Measurements from ENCODE around the gene INPP5J.

The INPP5J gene

DNA sequence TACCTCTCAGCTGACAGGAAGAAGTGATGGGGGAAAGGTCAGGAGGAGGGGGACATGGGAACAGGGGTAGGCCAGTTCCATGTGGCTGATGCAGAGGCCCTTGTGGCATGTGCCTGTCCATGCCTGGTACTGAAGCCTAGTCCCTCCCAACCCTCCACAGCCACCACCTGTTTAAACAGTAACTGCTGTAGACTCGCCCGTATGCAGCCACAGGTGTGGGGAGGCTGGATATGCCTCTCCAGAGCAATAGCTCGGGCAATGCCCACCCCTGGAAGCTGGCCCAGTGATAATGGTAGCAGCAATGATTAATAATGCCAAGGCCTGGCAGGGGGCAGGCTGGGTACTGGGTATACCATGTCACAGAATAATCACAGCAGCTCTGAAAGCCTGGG lies 39.4 kb upstream of the INPP5J start:
- ChIA-PET POLR2A (interaction anchor here (0.7 to 1.4 kb wide), 3 partner anchors 24 to 115 kb away, joined by 3 to 7 read pairs (median 4); partner anchors contain the start of genes MORC2 and SELENOM), CTCF (interaction anchor here (0.6 to 3.1 kb wide), 19 partner anchors 12 to 355 kb away, joined by 3 to 14 read pairs (median 4); partner anchors contain the start of genes MORC2, RNF185 and TUG1)
- no peak overlapping the region for H3K27ac ChIP-seq (ENCODE audit: extremely low read depth, low read depth, low read length)
- TF ChIP-seq, protein P1, sequence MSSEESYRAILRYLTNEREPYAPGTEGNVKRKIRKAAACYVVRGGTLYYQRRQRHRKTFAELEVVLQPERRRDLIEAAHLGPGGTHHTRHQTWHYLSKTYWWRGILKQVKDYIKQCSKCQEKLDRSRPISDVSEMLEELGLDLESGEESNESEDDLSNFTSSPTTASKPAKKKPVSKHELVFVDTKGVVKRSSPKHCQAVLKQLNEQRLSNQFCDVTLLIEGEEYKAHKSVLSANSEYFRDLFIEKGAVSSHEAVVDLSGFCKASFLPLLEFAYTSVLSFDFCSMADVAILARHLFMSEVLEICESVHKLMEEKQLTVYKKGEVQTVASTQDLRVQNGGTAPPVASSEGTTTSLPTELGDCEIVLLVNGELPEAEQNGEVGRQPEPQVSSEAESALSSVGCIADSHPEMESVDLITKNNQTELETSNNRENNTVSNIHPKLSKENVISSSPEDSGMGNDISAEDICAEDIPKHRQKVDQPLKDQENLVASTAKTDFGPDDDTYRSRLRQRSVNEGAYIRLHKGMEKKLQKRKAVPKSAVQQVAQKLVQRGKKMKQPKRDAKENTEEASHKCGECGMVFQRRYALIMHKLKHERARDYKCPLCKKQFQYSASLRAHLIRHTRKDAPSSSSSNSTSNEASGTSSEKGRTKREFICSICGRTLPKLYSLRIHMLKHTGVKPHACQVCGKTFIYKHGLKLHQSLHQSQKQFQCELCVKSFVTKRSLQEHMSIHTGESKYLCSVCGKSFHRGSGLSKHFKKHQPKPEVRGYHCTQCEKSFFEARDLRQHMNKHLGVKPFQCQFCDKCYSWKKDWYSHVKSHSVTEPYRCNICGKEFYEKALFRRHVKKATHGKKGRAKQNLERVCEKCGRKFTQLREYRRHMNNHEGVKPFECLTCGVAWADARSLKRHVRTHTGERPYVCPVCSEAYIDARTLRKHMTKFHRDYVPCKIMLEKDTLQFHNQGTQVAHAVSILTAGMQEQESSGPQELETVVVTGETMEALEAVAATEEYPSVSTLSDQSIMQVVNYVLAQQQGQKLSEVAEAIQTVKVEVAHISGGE (tag by site-specific recombination; conservative IDR thresholded peaks at IDR 0.05; ENCODE audit: low read depth) = no peak
- TF ChIP-seq HOXC10 (CRISPR knock-in tag; IDR thresholded peaks at IDR 0.05) = no peak
- no peak for TF ChIP-seq BCL11A (tag by site-specific recombination; IDR thresholded peaks at IDR 0.05; ENCODE audit: low read depth)
- peak; percentile 78 for TF ChIP-seq SCRT2 (tag by site-specific recombination; IDR thresholded peaks at IDR 0.05)
- no peak overlapping the region for H3K4me3 ChIP-seq (ENCODE audit: low read depth, low read length)
- H3K36me3 ChIP-seq (ENCODE audit: control insufficient read depth in 2 of 2, insufficient read depth in 1 of 2, low read length in 2 of 2) = peaks cover 0 to 27% of the 10 kb centered on the region in 2 experiments; a peak in 1 of 3 replicates
- H3K4me1 ChIP-seq (ENCODE audit: control insufficient read depth, insufficient read depth, low read length) = peaks cover 3% of the 10 kb centered on the region; the same call in 1 of the 2 replicates
- H3K9me3 ChIP-seq (ENCODE audit: control insufficient read depth, insufficient read depth, low read depth, low read length) = no peaks in the 10 kb centered on the region

DNA sequence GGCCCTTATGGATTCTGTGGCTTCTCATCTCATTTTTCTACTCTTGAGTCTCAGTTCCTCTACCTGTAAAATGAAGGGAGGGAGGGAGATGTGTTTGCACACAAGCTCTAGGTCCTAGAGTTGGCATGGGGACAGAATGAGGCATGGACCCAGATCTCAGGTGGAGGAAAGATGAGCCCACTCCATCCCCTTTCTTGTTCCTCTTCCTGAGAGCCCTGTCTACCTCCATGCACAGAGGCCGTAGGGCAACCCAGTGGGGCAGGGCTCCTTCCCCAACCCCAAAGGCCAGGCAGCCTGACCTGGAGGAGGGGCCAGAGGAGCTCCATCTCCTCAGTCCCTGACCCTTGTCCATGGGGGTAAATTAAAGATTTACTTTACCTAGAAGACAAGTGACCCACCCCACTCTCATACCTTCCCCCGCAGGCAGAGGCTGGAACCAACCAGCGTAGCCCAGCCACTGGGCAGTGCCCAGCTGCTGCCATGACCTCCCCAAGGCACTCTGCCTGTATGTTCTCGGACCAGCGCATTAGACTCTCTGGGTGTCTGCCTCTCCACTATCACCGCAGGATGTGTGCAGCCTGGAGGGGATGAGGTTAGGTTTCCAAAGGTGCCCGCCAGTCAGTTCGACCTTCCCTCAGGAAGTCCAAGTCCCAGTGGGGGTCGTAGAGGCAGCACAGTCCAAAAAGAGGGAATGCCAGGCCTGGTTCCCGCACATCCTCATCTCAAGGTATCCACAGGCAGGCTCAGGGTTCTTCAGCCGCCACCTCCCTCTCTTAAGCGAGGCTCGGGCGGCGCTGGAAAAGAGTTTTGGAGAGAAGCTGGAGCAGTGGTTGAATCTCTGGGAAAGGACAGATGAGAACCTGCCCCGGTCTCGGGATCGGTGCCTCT lies 38.6 kb upstream of the INPP5J start:
- CTCF ChIA-PET = interaction anchor here (0.6 to 3.1 kb wide), 13 partner anchors 21 to 354 kb away, joined by 3 to 14 read pairs (median 4); partner anchors contain the start of genes MORC2, RNF185 and TUG1
- H3K27ac ChIP-seq (ENCODE audit: extremely low read depth, low read depth, low read length) = no peak overlapping the region
- POLR2A ChIA-PET = interaction anchor here (0.9 kb wide), 1 partner anchor 23 kb away, joined by 3 read pairs; the partner anchor contains the start of gene SELENOM
- peaks cover 3% of the 10 kb centered on the region; the same call in 1 of the 2 replicates for H3K4me1 ChIP-seq (ENCODE audit: control insufficient read depth, insufficient read depth, low read length)
- H3K4me3 ChIP-seq (ENCODE audit: low read depth, low read length) = no peak overlapping the region
- H3K36me3 ChIP-seq (ENCODE audit: control insufficient read depth in 2 of 2, insufficient read depth in 1 of 2, low read length in 2 of 2) = peaks cover 0 to 34% of the 10 kb centered on the region in 2 experiments; a peak in 1 of 3 replicates
- TF ChIP-seq ZNF221 (tag by site-specific recombination; IDR thresholded peaks at IDR 0.05; ENCODE audit: borderline replicate concordance) (no peak), KLF16 (tag by site-specific recombination; IDR thresholded peaks at IDR 0.05) (no peak), ZNF155 (tag by site-specific recombination; IDR thresholded peaks at IDR 0.05) (no peak), ZNF394 (tag by site-specific recombination; IDR thresholded peaks at IDR 0.05; ENCODE audit: borderline replicate concordance) (no peak), ZNF239 (tag by site-specific recombination; IDR thresholded peaks at IDR 0.05) (no peak), ZNF560 (tag by site-specific recombination; IDR thresholded peaks at IDR 0.05; ENCODE audit: borderline replicate concordance) (no peak), ZNF610 (tag by site-specific recombination; IDR thresholded peaks at IDR 0.05; ENCODE audit: borderline replicate concordance) (no peak)
- TF ChIP-seq, protein P2, sequence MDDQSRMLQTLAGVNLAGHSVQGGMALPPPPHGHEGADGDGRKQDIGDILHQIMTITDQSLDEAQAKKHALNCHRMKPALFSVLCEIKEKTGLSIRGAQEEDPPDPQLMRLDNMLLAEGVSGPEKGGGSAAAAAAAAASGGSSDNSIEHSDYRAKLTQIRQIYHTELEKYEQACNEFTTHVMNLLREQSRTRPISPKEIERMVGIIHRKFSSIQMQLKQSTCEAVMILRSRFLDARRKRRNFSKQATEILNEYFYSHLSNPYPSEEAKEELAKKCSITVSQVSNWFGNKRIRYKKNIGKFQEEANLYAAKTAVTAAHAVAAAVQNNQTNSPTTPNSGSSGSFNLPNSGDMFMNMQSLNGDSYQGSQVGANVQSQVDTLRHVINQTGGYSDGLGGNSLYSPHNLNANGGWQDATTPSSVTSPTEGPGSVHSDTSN (CRISPR knock-in tag; IDR thresholded peaks at IDR 0.05) = no peak
- TF ChIP-seq, protein P3, sequence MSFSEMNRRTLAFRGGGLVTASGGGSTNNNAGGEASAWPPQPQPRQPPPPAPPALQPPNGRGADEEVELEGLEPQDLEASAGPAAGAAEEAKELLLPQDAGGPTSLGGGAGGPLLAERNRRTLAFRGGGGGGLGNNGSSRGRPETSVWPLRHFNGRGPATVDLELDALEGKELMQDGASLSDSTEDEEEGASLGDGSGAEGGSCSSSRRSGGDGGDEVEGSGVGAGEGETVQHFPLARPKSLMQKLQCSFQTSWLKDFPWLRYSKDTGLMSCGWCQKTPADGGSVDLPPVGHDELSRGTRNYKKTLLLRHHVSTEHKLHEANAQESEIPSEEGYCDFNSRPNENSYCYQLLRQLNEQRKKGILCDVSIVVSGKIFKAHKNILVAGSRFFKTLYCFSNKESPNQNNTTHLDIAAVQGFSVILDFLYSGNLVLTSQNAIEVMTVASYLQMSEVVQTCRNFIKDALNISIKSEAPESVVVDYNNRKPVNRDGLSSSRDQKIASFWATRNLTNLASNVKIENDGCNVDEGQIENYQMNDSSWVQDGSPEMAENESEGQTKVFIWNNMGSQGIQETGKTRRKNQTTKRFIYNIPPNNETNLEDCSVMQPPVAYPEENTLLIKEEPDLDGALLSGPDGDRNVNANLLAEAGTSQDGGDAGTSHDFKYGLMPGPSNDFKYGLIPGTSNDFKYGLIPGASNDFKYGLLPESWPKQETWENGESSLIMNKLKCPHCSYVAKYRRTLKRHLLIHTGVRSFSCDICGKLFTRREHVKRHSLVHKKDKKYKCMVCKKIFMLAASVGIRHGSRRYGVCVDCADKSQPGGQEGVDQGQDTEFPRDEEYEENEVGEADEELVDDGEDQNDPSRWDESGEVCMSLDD (tag by site-specific recombination; IDR thresholded peaks at IDR 0.05) = no peak
- no peaks in the 10 kb centered on the region for H3K9me3 ChIP-seq (ENCODE audit: control insufficient read depth, insufficient read depth, low read depth, low read length)

All from HEK293 (cell line).